LNCAP (cell line): Measurements from ENCODE around the gene KRTAP6-2.

Experiments
- TF ChIP-seq, protein P1 (sequence below): fragments of 450-650 bp; IDR thresholded peaks from 2 replicates; pipeline ENCODE4 v1.5.1; 2017; ENCODE audit warnings: mild to moderate bottlenecking

KRTAP6-2 gene

GRCh38 chr21:30612132-30612531, 13.4 kb upstream of the KRTAP6-2 start:
- TF ChIP-seq, protein P1, sequence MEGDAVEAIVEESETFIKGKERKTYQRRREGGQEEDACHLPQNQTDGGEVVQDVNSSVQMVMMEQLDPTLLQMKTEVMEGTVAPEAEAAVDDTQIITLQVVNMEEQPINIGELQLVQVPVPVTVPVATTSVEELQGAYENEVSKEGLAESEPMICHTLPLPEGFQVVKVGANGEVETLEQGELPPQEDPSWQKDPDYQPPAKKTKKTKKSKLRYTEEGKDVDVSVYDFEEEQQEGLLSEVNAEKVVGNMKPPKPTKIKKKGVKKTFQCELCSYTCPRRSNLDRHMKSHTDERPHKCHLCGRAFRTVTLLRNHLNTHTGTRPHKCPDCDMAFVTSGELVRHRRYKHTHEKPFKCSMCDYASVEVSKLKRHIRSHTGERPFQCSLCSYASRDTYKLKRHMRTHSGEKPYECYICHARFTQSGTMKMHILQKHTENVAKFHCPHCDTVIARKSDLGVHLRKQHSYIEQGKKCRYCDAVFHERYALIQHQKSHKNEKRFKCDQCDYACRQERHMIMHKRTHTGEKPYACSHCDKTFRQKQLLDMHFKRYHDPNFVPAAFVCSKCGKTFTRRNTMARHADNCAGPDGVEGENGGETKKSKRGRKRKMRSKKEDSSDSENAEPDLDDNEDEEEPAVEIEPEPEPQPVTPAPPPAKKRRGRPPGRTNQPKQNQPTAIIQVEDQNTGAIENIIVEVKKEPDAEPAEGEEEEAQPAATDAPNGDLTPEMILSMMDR = no peak

DNA sequence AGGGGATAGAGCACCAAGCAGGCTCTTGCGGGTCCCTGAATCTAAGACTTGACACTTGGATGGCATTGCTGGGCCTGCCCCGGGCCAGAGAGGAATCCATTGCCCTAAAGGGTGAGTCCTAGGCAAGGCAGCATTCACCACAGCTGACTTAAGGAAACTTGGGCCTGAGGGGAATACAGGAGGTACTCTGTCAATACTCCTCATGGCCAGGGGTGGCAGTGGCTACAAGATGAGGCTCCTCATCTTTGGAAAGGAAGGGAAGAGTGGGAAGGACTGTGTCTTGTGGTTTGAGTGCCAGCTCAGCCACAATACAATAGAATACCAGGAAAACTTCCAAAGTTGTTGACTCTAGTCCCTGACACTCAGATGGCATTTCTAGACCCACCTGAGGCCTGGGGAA, 7.3 kb upstream of the KRTAP6-2 start:
- TF ChIP-seq, protein P1 = no peak

- TF ChIP-seq, protein P1 = no peak
These were observed 2.1 kb upstream of the KRTAP6-2 start, which contains the start of gene KRTAP22-1 for GRCh38 chr21:30600787-30601186. Gene KRTAP22-1 (plus strand): TSS chr21:30601087.

DNA sequence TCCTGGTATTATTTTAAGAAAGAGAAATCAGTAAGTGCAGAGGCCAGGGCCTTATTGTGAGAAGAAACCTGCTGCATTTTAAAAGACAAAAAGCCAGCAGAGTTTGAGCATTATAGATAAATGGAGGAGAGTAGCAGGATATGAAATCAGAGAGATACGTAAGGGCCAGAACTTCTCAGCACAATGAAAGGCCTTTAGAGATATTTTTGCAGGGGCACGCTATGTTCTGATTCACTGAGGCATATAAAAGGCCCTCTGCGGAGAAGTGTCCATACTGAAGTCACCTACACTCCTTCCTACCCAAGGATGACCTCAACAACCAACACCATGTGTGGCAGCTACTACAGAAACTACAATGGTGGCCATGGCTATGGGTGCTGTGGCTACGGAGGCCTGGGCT, 6.6 kb downstream of the KRTAP6-2 start, which contains the start of gene KRTAP6-3:
Gene KRTAP6-3 (plus strand): TSS at position 301 of the 400 bp plus-strand sequence. CDS start 6 bp downstream, at position 307.
- TF ChIP-seq, protein P1 = no peak

DNA sequence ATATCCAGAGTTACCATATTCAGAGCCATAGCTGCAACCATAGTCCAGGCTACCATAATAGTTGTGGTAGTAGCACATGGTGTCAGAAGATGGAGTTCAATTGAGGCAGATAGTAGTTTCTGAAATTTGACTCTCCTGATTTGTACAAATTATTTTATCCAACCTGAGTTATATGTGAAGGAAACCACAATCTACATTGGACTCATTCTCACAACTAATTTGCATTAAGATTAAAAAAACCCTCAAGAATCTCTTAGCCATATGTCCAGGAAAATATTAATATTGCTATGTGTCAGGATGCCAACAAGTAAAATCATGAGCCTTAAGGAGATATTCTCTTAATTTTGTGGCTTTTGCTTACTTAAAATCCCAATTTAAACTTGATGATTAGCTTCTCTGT, 8.4 kb downstream of the KRTAP6-2 start, which contains the start of gene KRTAP22-2:
Gene KRTAP22-2 (minus strand): TSS at position 101 of the 400 bp plus-strand sequence.
- TF ChIP-seq, protein P1 = no peak

- TF ChIP-seq, protein P1 = no peak
These were observed 15.8 kb downstream of the KRTAP6-2 start for GRCh38 chr21:30582870-30583269.

GRCh38 chr21:30580132-30580531, 18.6 kb downstream of the KRTAP6-2 start:
- TF ChIP-seq, protein P1 = no peak

DNA sequence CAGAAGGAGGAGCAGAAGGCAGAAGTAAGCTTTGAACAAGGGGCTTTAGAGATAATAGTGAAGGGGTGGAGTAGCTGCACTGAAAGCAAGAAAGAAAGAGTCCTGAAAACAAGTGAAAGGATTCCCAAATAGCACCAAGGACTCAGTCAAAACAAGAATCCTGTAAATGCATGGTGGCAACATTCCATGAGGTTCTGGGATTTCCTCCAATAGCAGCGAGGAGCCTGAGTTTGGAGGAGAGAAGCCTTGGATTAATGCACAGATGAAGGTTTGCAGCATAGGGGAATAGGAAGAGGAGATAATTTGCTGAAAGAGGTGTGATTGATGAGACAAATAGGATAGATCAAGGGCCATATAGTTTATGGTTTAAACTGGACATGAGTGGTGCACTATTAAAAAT, 19.4 kb downstream of the KRTAP6-2 start:
- TF ChIP-seq, protein P1 = no peak
